DMS79 treated with DMSO at 0.1 percent for 48 hours (cell line): ENCODE measurements around the gene ADSS2.
A peak's percentile ranks its signal among the peaks of the same experiment; 100 is the strongest.
"Not testable (repeated sequence)": the region's sequence is repeated elsewhere in the genome, so short reads cannot be mapped to it uniquely, and the experiment has no call there.

Experiments used
- DNase-seq: peaks from one replicate; lab custom pipeline; 2025; lab: John Stamatoyannopoulos, UW

ADSS2 gene

GRCh38 chr1:244451539-244451950 is at the start of gene ADSS2:
TSS of gene ADSS2 (minus strand) at chr1:244451909. CDS start at chr1:244451817, 92 bp downstream.
- DNase-seq: no peak

- not testable (repeated sequence) for DNase-seq
Measured at GRCh38 chr1:244500515-244500914, 48.8 kb upstream of the ADSS2 start.

- not testable (repeated sequence) for DNase-seq
Measured at GRCh38 chr1:244499484-244499883, 47.8 kb upstream of the ADSS2 start.

GRCh38 chr1:244497805-244498204 is 46.1 kb upstream of the ADSS2 start:
- DNase-seq: no peak

GRCh38 chr1:244496186-244496585 is 44.5 kb upstream of the ADSS2 start:
- no peak for DNase-seq

GRCh38 chr1:244494653-244495052 is 42.9 kb upstream of the ADSS2 start:
- no peak for DNase-seq

GRCh38 chr1:244484971-244485370 is 33.3 kb upstream of the ADSS2 start:
- DNase-seq: not testable (repeated sequence)

GRCh38 chr1:244473059-244473605 is 21.4 kb upstream of the ADSS2 start:
- no peak for DNase-seq

GRCh38 chr1:244466724-244467123 is 15.0 kb upstream of the ADSS2 start:
- no peak for DNase-seq

- DNase-seq: peak; percentile 93
Measured at GRCh38 chr1:244461245-244462071, 9.7 kb upstream of the ADSS2 start, which contains the start of gene CATSPERE. TSS of gene CATSPERE (plus strand) at chr1:244461273. CDS start at chr1:244461430, 157 bp downstream.

- no peak for DNase-seq
Measured at GRCh38 chr1:244460197-244460596, 8.5 kb upstream of the ADSS2 start.

- DNase-seq: no peak
Measured at GRCh38 chr1:244458781-244459180, 7.1 kb upstream of the ADSS2 start.

GRCh38 chr1:244456586-244456985 is 4.9 kb upstream of the ADSS2 start:
- no peak for DNase-seq

GRCh38 chr1:244454412-244454811 is 2.7 kb upstream of the ADSS2 start:
- no peak for DNase-seq

- DNase-seq: peak; percentile 98
Measured at GRCh38 chr1:244451951-244452795, 464 bp upstream of the ADSS2 start.

GRCh38 chr1:244450597-244451538 is 841 bp downstream of the ADSS2 start:
- peak; percentile 20 for DNase-seq

GRCh38 chr1:244449936-244450508 is 1.7 kb downstream of the ADSS2 start:
- DNase-seq: no peak

GRCh38 chr1:244448279-244449036 is 3.3 kb downstream of the ADSS2 start:
- no peak for DNase-seq

GRCh38 chr1:244447552-244447951 is 4.2 kb downstream of the ADSS2 start:
- no peak for DNase-seq

- DNase-seq: no peak
Measured at GRCh38 chr1:244447024-244447423, 4.7 kb downstream of the ADSS2 start.
